ENCODE results near the gene EHBP1. TPM values are rescaled to one million over a fixed set of nuclear protein-coding genes. Genes with fewer than 3 reads are reported as not detected.

The EHBP1 gene
- total RNA-seq, 2 experiments from 2014 or later: 21.4 to 22.3 TPM

DNA sequence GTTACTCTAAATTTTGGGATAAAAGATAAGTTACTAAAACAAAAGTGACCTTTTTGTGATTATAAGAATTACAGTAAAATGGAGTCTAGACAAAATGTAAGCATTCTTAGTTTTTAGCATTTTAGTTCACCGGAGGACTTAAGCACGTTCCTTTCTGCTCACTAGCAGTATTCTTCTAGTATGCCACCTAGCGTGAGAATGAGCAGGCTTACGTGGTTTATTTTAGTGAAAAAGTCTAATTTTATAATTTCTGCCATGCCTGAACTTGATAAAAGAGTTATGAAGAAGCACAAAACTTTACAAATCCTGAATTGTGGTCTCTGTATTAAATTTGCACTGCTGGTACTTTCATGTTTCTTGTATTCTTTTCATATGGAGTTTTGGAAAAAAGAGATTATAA, 332.5 kb downstream of the EHBP1 start:
- Histone ChIP-seq H3K4me1 (ENCODE audit: insufficient read depth, low read length) (no peaks in the 10 kb centered on the region), H3K27me3 (ENCODE audit: control insufficient read depth in 1 of 2, insufficient read depth in 2 of 2, low read length in 2 of 2) (no peaks in the 10 kb centered on the region), H3K9me3 (ENCODE audit: control insufficient read depth in 1 of 2, insufficient read depth in 1 of 2, low read length in 2 of 2) (no peaks in the 10 kb centered on the region), H3K4me3 (ENCODE audit: low read length) (no peak overlapping the region), H3K36me3 (ENCODE audit: insufficient read depth, low read length) (no peaks in the 10 kb centered on the region), H3K27ac (ENCODE audit: low read depth in 1 of 2, low read length in 2 of 2) (no peak overlapping the region)
- ATAC-seq (ENCODE audit: poor library complexity) (no peak), DNase-seq (no peak)
- intact Hi-C loops (cut with DNase I, micrococcal nuclease): no loop called here
- Mint-ChIP-seq H3K4me3 (no peak overlapping the region), H3K27ac (no peak overlapping the region), H3K27me3 (peaks cover 13% of the 10 kb centered on the region), H3K9me3 (no peaks in the 10 kb centered on the region), H3K4me1 (ENCODE audit: low read depth) (no peaks in the 10 kb centered on the region), H3K36me3 (ENCODE audit: low read depth) (no peaks in the 10 kb centered on the region)
- TF ChIP-seq, protein P1, sequence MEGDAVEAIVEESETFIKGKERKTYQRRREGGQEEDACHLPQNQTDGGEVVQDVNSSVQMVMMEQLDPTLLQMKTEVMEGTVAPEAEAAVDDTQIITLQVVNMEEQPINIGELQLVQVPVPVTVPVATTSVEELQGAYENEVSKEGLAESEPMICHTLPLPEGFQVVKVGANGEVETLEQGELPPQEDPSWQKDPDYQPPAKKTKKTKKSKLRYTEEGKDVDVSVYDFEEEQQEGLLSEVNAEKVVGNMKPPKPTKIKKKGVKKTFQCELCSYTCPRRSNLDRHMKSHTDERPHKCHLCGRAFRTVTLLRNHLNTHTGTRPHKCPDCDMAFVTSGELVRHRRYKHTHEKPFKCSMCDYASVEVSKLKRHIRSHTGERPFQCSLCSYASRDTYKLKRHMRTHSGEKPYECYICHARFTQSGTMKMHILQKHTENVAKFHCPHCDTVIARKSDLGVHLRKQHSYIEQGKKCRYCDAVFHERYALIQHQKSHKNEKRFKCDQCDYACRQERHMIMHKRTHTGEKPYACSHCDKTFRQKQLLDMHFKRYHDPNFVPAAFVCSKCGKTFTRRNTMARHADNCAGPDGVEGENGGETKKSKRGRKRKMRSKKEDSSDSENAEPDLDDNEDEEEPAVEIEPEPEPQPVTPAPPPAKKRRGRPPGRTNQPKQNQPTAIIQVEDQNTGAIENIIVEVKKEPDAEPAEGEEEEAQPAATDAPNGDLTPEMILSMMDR (IDR thresholded peaks at IDR 0.05): no peak
- POLR2A ChIA-PET: no interaction called here
- CTCF ChIA-PET: no interaction called here

- H3K4me3 Mint-ChIP-seq: no peak overlapping the region
- ChIA-PET CTCF (no interaction called here), POLR2A (no interaction called here)
- Histone ChIP-seq H3K27me3 (ENCODE audit: control insufficient read depth in 1 of 2, insufficient read depth in 2 of 2, low read length in 2 of 2) (peaks cover 4 to 17% of the 10 kb centered on the region in 2 experiments), H3K36me3 (ENCODE audit: insufficient read depth, low read length) (no peaks in the 10 kb centered on the region), H3K4me3 (ENCODE audit: low read length) (no peak overlapping the region), H3K9me3 (ENCODE audit: control insufficient read depth in 1 of 2, insufficient read depth in 1 of 2, low read length in 2 of 2) (peaks cover 0 to 6% of the 10 kb centered on the region in 2 experiments), H3K27ac (ENCODE audit: low read depth in 1 of 2, low read length in 2 of 2) (no peak overlapping the region), H3K4me1 (ENCODE audit: insufficient read depth, low read length) (no peaks in the 10 kb centered on the region)
- intact Hi-C loops (cut with DNase I, micrococcal nuclease): no loop called here
- ATAC-seq (ENCODE audit: poor library complexity) (no peak), DNase-seq (no peak)
- TF ChIP-seq, protein P1 (IDR thresholded peaks at IDR 0.05): no peak
- H3K36me3 Mint-ChIP-seq (ENCODE audit: low read depth): peaks cover 16% of the 10 kb centered on the region
- peaks cover 35% of the 10 kb centered on the region for H3K27me3 Mint-ChIP-seq
- peaks cover under 1% of the 10 kb centered on the region for H3K4me1 Mint-ChIP-seq (ENCODE audit: low read depth)
- no peaks in the 10 kb centered on the region for H3K9me3 Mint-ChIP-seq
- H3K27ac Mint-ChIP-seq: no peak overlapping the region
Measured at GRCh38 chr2:63040586-63040985, 335.1 kb downstream of the EHBP1 start.

DNA sequence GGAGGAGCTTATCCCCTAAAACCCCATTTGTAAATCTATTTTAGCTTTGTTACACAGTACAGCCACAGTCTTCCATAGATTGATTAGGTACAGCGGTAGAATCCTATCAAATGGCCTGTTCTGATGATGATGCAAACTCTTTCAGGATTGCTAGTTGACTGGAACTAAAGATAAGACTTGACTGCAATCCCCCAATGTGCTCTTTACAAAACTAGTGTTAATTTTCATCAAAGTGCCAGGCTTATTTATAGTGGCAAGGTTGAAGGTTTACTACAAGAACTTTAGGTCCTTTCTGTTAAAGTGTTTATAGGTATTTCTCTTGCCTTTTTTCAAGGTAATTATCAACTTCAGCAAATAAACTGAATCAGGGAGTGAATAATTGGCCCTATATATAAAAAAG, 336.1 kb downstream of the EHBP1 start:
- ChIA-PET CTCF (no interaction called here), POLR2A (no interaction called here)
- no peak overlapping the region for H3K4me3 Mint-ChIP-seq
- H3K36me3 ChIP-seq (ENCODE audit: insufficient read depth, low read length): no peaks in the 10 kb centered on the region
- TF ChIP-seq, protein P1 (IDR thresholded peaks at IDR 0.05): no peak
- H3K27me3 Mint-ChIP-seq: peaks cover 45% of the 10 kb centered on the region
- no peaks in the 10 kb centered on the region for H3K4me1 ChIP-seq (ENCODE audit: insufficient read depth, low read length)
- H3K4me3 ChIP-seq (ENCODE audit: low read length): no peak overlapping the region
- peaks cover 4 to 27% of the 10 kb centered on the region in 2 experiments for H3K27me3 ChIP-seq (ENCODE audit: control insufficient read depth in 1 of 2, insufficient read depth in 2 of 2, low read length in 2 of 2)
- no peaks in the 10 kb centered on the region for H3K9me3 Mint-ChIP-seq
- no peak for DNase-seq
- H3K27ac ChIP-seq (ENCODE audit: low read depth in 1 of 2, low read length in 2 of 2): no peak overlapping the region
- H3K9me3 ChIP-seq (ENCODE audit: control insufficient read depth in 1 of 2, insufficient read depth in 1 of 2, low read length in 2 of 2): peaks cover 0 to 6% of the 10 kb centered on the region in 2 experiments
- no peak overlapping the region for H3K27ac Mint-ChIP-seq
- H3K4me1 Mint-ChIP-seq (ENCODE audit: low read depth): peaks cover 10% of the 10 kb centered on the region
- peaks cover 21% of the 10 kb centered on the region for H3K36me3 Mint-ChIP-seq (ENCODE audit: low read depth)
- no peak for ATAC-seq (ENCODE audit: poor library complexity)
- intact Hi-C loops (cut with DNase I, micrococcal nuclease): no loop called here

Measured in CD4-positive, alpha-beta T cell (primary cell).